Natural killer cell treated with Interleukin-12 subunit alpha and Interleukin-12 subunit beta and Interleukin-15 and Interleukin-18, amount 100 ng/mL, for 72 hours (primary cell): ENCODE results near the gene AGAP5. TPM values are rescaled to one million over a fixed set of nuclear protein-coding genes. Genes with fewer than 3 reads are reported as not detected.
A peak's percentile ranks its signal among the peaks of the same experiment; 100 is the strongest.
"Not testable (repeated sequence)": the region's sequence is repeated elsewhere in the genome, so short reads cannot be mapped to it uniquely, and the experiment has no call there.

ENCODE experiments used
- ATAC-seq, 2 donors: fragments of 150-1000 bp; cut with Tn5 transposase in 1 of 2; sonication (Bioruptor Pico), chemical (Tn5 transposase) in 1 of 2; 2 replicates each; pipeline ENCODE4 v1.10.0; 2021
- DNase-seq: peaks from one replicate; pipeline ENCODE4 v3.0.0; 2022; ENCODE audit warnings: low spot score
- H3K27ac Mint-ChIP-seq, 2 donors: 1 replicate in 1 of 2; 2 replicates in 1 of 2; pipeline ENCODE4 v1.8.0; 2022; ENCODE audit warnings: mixed read lengths in 2 of 2, mild to moderate bottlenecking in 1 of 2, moderate library complexity in 1 of 2
- H3K27me3 Mint-ChIP-seq, 2 donors: 1 replicate in 1 of 2; 2 replicates in 1 of 2; pipeline ENCODE4 v1.8.0; 2022; ENCODE audit warnings: mixed read lengths in 2 of 2
- H3K36me3 Mint-ChIP-seq: one replicate; pipeline ENCODE4 v1.8.0; 2022; ENCODE audit warnings: mixed read lengths
- H3K4me1 Mint-ChIP-seq, 2 donors: 1 replicate in 1 of 2; 2 replicates in 1 of 2; pipeline ENCODE4 v1.8.0; 2022; ENCODE audit warnings: low read depth in 2 of 2, mixed read lengths in 2 of 2, mild to moderate bottlenecking in 1 of 2
- H3K4me3 Mint-ChIP-seq: one replicate; pipeline ENCODE4 v1.8.0; 2022; ENCODE audit warnings: mixed read lengths
- H3K9me3 Mint-ChIP-seq: 2 replicates; pipeline ENCODE4 v1.8.0; 2022; ENCODE audit warnings: mixed read lengths
- total RNA-seq, 2 donors: library from RNA; stranded (reverse); gene quantifications; one replicate each; pipeline ENCODE4 v1.2.3, GENCODE V29; 2022

The AGAP5 gene
- total RNA-seq, 2 donors from 2014 or later, result 9.8 to 26.0 TPM

GRCh38 chr10:73703924-73704323 is 6.0 kb upstream of the AGAP5 start:
- not testable (repeated sequence) for H3K27me3 Mint-ChIP-seq, H3K9me3 Mint-ChIP-seq, H3K4me1 Mint-ChIP-seq, DNase-seq, ATAC-seq, H3K27ac Mint-ChIP-seq, H3K4me3 Mint-ChIP-seq
- H3K36me3 Mint-ChIP-seq, result peaks cover 16% of the 10 kb centered on the region

DNA sequence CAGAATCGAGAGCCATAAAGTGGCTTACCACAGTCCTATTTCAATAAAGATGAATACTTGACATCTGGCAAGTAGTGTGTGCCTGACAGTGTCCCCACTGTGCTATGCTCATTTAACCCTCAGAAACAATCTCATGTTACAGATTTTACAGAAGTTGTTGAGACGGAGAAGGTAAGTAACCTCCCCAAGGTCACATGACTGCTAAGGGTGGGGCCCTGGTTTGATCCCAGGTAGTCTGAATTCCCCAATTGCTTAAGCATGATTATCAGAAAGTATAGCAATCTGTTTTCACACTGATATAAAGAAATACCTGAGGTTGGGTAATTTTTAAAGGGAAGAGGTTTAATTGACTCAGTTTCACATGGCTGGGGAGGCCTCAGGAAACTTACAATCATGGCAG is 910 bp upstream of the AGAP5 start:
- ATAC-seq, result not testable (repeated sequence)
- H3K36me3 Mint-ChIP-seq, result peaks cover 11% of the 10 kb centered on the region

DNA sequence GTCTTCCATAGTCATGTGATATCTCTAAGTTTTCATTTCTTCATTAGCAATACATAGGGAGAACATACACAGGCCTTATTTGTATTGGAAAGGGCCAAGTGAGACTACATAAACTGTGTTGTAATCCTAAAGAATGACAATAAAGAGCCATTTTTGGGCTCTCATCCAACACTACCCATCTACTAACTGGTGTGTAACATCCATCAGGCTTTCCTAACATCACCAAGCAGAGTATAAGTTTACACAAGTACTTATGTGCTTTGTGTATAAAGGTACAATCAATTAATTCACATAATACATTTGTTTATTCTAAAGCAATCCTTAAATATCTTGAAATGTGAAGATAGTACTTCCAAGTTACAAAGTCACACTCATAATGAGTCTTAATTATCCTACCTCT is 2.6 kb downstream of the AGAP5 start:
- not testable (repeated sequence) for DNase-seq, H3K27ac Mint-ChIP-seq, H3K4me1 Mint-ChIP-seq, H3K4me3 Mint-ChIP-seq, H3K36me3 Mint-ChIP-seq, H3K27me3 Mint-ChIP-seq, H3K9me3 Mint-ChIP-seq, ATAC-seq

More for the DNA sequence above, 910 bp upstream of the AGAP5 start:
- not testable (repeated sequence) for DNase-seq, H3K9me3 Mint-ChIP-seq, H3K27me3 Mint-ChIP-seq, H3K4me1 Mint-ChIP-seq, H3K4me3 Mint-ChIP-seq, H3K27ac Mint-ChIP-seq

- H3K27me3 Mint-ChIP-seq, H3K36me3 Mint-ChIP-seq, H3K9me3 Mint-ChIP-seq, H3K27ac Mint-ChIP-seq, ATAC-seq, H3K4me3 Mint-ChIP-seq, H3K4me1 Mint-ChIP-seq, DNase-seq: not testable (repeated sequence)
Measured at GRCh38 chr10:73690755-73691154, 7.2 kb downstream of the AGAP5 start.

DNA sequence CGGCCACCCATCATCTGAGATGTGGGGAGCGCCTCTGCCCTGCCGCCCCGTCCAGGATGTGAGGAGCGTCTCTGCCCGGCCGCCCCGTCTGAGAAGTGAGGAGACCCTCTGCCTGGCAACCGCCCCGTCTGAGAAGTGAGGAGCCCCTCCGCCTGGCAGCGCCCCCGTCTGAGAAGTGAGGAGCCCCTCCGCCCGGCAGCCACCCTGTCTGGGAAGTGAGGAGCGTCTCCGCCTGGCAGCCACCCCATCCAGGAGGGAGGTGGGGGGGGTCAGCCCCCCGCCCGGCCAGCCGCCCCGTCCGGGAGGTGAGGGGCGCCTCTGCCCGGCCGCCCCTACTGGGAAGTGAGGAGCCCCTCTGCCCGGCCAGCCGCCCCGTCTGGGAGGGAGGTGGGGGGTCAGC is 8.3 kb downstream of the AGAP5 start:
- not testable (repeated sequence) for DNase-seq, H3K36me3 Mint-ChIP-seq, H3K27me3 Mint-ChIP-seq, H3K9me3 Mint-ChIP-seq, H3K27ac Mint-ChIP-seq, H3K4me3 Mint-ChIP-seq, ATAC-seq, H3K4me1 Mint-ChIP-seq

DNA sequence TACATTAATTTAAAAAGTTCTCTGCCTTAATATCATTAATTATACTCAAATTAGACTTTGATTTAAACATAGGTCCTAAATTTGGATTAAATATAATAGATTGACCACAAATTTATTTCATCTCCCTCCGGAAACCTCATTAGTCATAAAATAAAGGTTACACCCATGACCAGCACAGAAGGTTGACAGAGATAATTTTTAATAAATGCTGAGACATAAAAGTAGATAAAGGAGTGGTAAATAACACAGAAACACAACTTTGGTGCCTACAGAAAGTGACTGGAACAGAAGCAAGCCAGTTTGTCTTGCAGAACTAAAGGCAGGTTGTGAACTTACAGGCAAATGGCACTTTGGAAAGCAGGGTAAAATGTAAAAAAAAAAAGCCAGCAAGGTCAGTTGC is 10.3 kb downstream of the AGAP5 start:
- not testable (repeated sequence) for H3K36me3 Mint-ChIP-seq, H3K27ac Mint-ChIP-seq, H3K4me3 Mint-ChIP-seq, ATAC-seq, H3K27me3 Mint-ChIP-seq, H3K4me1 Mint-ChIP-seq, H3K9me3 Mint-ChIP-seq, DNase-seq

GRCh38 chr10:73674546-73674945 is 23.4 kb downstream of the AGAP5 start:
- not testable (repeated sequence) for H3K27me3 Mint-ChIP-seq, H3K27ac Mint-ChIP-seq, H3K4me3 Mint-ChIP-seq, H3K4me1 Mint-ChIP-seq, ATAC-seq, H3K9me3 Mint-ChIP-seq, DNase-seq, H3K36me3 Mint-ChIP-seq

DNA sequence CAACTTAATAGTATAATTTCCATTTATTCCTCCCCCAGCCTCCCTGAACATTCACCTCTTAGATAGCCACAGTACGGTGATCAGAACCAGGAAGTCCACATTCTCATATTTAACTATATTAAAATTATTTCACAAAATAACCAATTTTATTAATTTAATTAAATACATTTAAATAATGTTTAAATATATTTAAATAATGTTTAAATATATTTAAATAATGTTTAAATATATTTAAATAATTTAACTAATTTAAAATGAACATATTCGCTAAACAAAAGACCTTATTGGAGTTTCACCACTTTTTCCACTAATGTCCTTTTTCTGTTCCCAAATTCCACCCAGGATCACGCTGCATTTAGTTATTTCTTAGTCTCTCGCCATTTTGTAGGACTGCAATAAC is 29.5 kb downstream of the AGAP5 start:
- not testable (repeated sequence) for H3K4me1 Mint-ChIP-seq, H3K36me3 Mint-ChIP-seq, H3K4me3 Mint-ChIP-seq, ATAC-seq, DNase-seq, H3K27ac Mint-ChIP-seq, H3K9me3 Mint-ChIP-seq, H3K27me3 Mint-ChIP-seq

- peak overlapping the region in 1 of 2 donors; percentile 59 for H3K27ac Mint-ChIP-seq
- not testable (repeated sequence) for H3K4me1 Mint-ChIP-seq, ATAC-seq, H3K27me3 Mint-ChIP-seq, H3K36me3 Mint-ChIP-seq, H3K9me3 Mint-ChIP-seq, DNase-seq, H3K4me3 Mint-ChIP-seq
Measured at GRCh38 chr10:73666153-73666809, 31.6 kb downstream of the AGAP5 start.

- H3K4me1 Mint-ChIP-seq, H3K36me3 Mint-ChIP-seq, H3K27me3 Mint-ChIP-seq, H3K27ac Mint-ChIP-seq, H3K4me3 Mint-ChIP-seq, H3K9me3 Mint-ChIP-seq, DNase-seq, ATAC-seq: not testable (repeated sequence)
Measured at GRCh38 chr10:73665581-73665980, 32.3 kb downstream of the AGAP5 start.

GRCh38 chr10:73664156-73665040 is 33.5 kb downstream of the AGAP5 start:
- H3K27me3 Mint-ChIP-seq, H3K4me3 Mint-ChIP-seq, H3K27ac Mint-ChIP-seq, H3K36me3 Mint-ChIP-seq, ATAC-seq, H3K4me1 Mint-ChIP-seq, DNase-seq, H3K9me3 Mint-ChIP-seq: not testable (repeated sequence)

- not testable (repeated sequence) for H3K36me3 Mint-ChIP-seq, H3K27me3 Mint-ChIP-seq, H3K9me3 Mint-ChIP-seq, DNase-seq, H3K4me1 Mint-ChIP-seq, ATAC-seq, H3K27ac Mint-ChIP-seq, H3K4me3 Mint-ChIP-seq
Measured at GRCh38 chr10:73663621-73664020, 34.3 kb downstream of the AGAP5 start.

DNA sequence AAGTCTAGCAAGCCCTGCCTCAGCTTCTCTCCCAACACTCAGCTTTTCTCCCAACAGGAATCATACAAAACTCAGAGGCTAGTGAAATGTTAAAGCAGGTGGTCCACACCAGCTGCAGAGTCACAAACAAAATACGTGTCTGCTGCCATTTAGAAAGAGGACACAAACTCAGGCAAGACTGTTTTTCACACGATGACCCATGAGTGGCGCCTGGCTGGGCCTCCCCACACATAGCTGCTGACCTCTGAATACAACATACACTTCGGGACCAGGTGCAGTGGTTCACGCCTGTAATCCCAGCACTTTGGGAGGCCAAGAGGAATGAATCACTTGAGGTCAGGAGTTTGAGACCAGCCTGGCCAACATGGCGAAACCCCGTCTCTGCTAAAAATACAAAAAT is 35.2 kb downstream of the AGAP5 start:
- not testable (repeated sequence) for H3K36me3 Mint-ChIP-seq, H3K27me3 Mint-ChIP-seq, DNase-seq, H3K9me3 Mint-ChIP-seq, H3K4me3 Mint-ChIP-seq, ATAC-seq, H3K27ac Mint-ChIP-seq, H3K4me1 Mint-ChIP-seq

GRCh38 chr10:73655990-73656298 is 42.0 kb downstream of the AGAP5 start, which contains the start of gene SYNPO2L:
SYNPO2L (minus strand) TSS chr10:73656029; CDS start chr10:73655922, 107 bp downstream.
- no peaks in the 10 kb centered on the region for H3K27me3 Mint-ChIP-seq
- DNase-seq (no peak), ATAC-seq (no peak)
- H3K4me3 Mint-ChIP-seq, result peak within 1 kb of the TSS; percentile 25
- no peaks in the 10 kb centered on the region for H3K36me3 Mint-ChIP-seq
- H3K27ac Mint-ChIP-seq, result no peak within 1 kb of the TSS
- H3K9me3 Mint-ChIP-seq, result no peaks in the 10 kb centered on the region
- peaks cover 0 to 12% of the 10 kb centered on the region in 2 donors for H3K4me1 Mint-ChIP-seq
